ENCODE measurements around the gene CNRIP1.

Gene CNRIP1, protein sequence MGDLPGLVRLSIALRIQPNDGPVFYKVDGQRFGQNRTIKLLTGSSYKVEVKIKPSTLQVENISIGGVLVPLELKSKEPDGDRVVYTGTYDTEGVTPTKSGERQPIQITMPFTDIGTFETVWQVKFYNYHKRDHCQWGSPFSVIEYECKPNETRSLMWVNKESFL

DNA sequence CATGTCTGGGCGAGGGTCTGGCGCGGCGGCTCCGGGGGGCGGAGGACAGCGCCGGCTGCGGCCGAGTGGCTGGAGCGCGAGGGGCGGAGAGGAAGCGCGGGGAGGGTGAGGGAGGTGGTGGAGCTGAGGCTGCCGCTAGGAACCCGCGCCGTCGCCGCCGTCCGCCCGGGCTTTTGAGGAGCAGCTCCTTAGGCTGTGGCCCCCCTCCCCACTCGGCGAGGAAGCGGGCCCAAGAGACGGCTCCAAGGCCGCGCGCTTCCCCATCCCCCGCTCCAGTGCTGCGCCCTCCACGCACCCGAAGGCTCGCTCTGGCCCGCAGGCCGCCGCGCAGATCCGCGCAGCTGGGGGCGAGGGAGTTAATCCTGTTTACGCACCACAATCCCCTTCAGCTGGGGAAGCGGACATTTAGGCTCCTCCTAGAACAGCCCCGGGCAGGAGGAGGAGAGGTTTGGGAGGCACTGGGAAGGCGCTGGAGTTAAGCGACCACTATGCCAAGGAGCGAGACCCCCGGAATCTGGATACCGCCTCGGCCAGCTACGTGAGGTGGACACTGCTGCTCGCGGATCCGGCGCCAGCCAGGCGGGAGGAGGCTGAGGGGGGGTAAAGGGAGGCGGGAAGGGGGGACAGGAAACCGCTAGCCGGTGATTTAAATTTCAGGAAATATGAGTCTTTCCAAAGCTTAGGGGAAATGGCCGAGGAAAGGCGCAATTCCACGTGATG, at the start of gene CNRIP1:
TSS of gene CNRIP1 (minus strand) at position 552 of the 720 bp plus-strand sequence. CDS start at position 3, 549 bp downstream.
- TF ChIP-seq, protein P1, sequence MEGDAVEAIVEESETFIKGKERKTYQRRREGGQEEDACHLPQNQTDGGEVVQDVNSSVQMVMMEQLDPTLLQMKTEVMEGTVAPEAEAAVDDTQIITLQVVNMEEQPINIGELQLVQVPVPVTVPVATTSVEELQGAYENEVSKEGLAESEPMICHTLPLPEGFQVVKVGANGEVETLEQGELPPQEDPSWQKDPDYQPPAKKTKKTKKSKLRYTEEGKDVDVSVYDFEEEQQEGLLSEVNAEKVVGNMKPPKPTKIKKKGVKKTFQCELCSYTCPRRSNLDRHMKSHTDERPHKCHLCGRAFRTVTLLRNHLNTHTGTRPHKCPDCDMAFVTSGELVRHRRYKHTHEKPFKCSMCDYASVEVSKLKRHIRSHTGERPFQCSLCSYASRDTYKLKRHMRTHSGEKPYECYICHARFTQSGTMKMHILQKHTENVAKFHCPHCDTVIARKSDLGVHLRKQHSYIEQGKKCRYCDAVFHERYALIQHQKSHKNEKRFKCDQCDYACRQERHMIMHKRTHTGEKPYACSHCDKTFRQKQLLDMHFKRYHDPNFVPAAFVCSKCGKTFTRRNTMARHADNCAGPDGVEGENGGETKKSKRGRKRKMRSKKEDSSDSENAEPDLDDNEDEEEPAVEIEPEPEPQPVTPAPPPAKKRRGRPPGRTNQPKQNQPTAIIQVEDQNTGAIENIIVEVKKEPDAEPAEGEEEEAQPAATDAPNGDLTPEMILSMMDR (conservative IDR thresholded peaks at IDR 0.05): no peak
- H3K27ac ChIP-seq: peak within 1 kb of the TSS; percentile 47

DNA sequence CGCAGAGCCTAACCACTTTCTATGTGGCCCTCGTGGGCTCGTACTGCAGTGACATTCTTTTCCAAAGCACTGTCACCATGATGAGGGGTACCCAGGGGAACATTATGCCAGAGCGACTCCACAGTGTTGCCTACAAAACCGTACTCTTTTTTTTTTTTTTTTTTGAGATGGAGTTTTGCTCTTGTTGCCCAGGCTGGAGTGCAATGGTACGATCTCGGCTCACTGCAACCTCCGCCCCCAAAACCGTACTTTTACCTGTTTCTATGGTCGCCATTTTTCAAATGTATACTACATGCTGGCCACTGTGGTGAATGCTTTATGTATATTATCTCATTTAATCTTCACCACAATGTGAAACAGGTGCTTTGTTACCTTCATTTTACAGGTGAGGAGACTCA, 49.6 kb upstream of the CNRIP1 start:
- H3K27ac ChIP-seq: no peak overlapping the region
- TF ChIP-seq, protein P1 (conservative IDR thresholded peaks at IDR 0.05): no peak

DNA sequence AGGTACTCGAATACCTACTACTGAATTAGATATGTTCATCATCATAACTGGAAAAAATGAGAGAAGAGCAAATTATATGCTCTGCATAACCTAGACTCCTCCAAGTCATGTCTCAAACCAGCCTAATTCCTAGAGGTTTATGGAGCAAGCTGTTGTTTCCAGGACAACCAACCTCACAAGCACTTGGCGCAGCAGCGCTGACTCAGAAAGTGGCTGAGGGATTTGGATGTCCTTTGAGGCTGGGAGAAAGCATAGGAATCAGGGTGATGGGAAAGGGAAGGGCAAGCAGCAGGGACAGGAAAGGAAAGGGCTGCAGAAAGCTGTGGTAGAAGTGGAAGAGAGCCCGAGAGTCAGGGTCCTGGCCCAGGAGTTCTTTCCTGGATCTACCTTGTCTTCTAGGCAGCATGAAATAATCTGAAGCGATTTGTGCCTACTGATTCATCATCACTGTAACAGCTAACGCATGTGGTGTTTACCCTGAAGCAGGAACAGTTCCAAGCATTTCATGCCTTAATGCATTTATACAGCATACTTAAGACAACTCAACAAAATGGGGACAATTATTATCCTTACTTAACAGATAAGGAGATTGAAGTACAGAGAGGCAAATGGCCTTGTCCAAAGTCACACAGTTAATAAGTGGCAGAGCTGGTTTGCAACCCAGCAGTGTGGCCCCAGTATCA, 49.0 kb upstream of the CNRIP1 start:
- TF ChIP-seq, protein P1 (conservative IDR thresholded peaks at IDR 0.05): no peak
- H3K27ac ChIP-seq: no peak overlapping the region

- TF ChIP-seq, protein P1 (conservative IDR thresholded peaks at IDR 0.05): no peak
- no peak overlapping the region for H3K27ac ChIP-seq
Measured at GRCh38 chr2:68367953-68368653, 48.4 kb upstream of the CNRIP1 start.

- TF ChIP-seq, protein P1 (conservative IDR thresholded peaks at IDR 0.05): no peak
- no peak overlapping the region for H3K27ac ChIP-seq
Measured at GRCh38 chr2:68366083-68366560, 46.4 kb upstream of the CNRIP1 start.

- no peak within 1 kb of the TSS for H3K27ac ChIP-seq
- TF ChIP-seq, protein P1 (conservative IDR thresholded peaks at IDR 0.05): no peak
Measured at GRCh38 chr2:68365087-68365486, 45.3 kb upstream of the CNRIP1 start, which contains the start of gene PLEK. PLEK (plus strand) TSS chr2:68365282; CDS start chr2:68365352, 70 bp downstream.

GRCh38 chr2:68363721-68364120, 44.0 kb upstream of the CNRIP1 start:
- TF ChIP-seq, protein P1 (conservative IDR thresholded peaks at IDR 0.05): no peak
- H3K27ac ChIP-seq: no peak overlapping the region
